K562 (cell line): ENCODE data around the gene TMEM150A. TPM values are rescaled to one million over a fixed set of nuclear protein-coding genes. Genes with fewer than 3 reads are reported as not detected.
A peak's percentile ranks its signal among the peaks of the same experiment; 100 is the strongest.

Source experiments
- BCOR ChIP-seq: fragments of 450-650 bp; IDR thresholded peaks from 2 replicates; pipeline ENCODE4 v1.6.1; 2016
- GABPA ChIP-seq: fragments of 200-800 bp; sonication (Bioruptor generic); conservative IDR thresholded peaks from 2 replicates; pipeline ENCODE4 v1.6.1; 2016; ENCODE audit warnings: low read depth, missing genetic modification characterization, missing compliant biosample characterization
- GABPB2 ChIP-seq: fragments of 250-450 bp; sonication (Bioruptor Pico); conservative IDR thresholded peaks from 2 replicates; pipeline ENCODE4 v1.5.1; 2021; ENCODE audit warnings: mild to moderate bottlenecking
- HBP1 ChIP-seq: fragments of 450-650 bp; formaldehyde crosslinking; IDR thresholded peaks from 2 replicates; pipeline ENCODE4 v1.4.0; 2022; ENCODE audit warnings: missing genetic modification characterization
- HDAC8 ChIP-seq: fragments of 450-650 bp; IDR thresholded peaks from 2 replicates; pipeline ENCODE4 v1.6.1; 2016; ENCODE audit warnings: mild to moderate bottlenecking, missing genetic modification characterization, moderate library complexity, missing compliant biosample characterization
- KLF1 ChIP-seq: fragments of 450-650 bp; IDR thresholded peaks from 2 replicates; pipeline ENCODE4 v1.6.1; 2016; ENCODE audit warnings: missing genetic modification characterization, missing compliant biosample characterization
- MED1 ChIP-seq: sonication (generic); formaldehyde crosslinking; IDR thresholded peaks from 2 replicates; pipeline ENCODE4 v1.8.1; 2023; ENCODE audit warnings: missing genetic modification reagents, borderline replicate concordance
- POLR2AphosphoS5 ChIP-seq: IDR thresholded peaks from 2 replicates; pipeline ENCODE4 v1.6.1; 2011; ENCODE audit warnings: mild to moderate bottlenecking, low read depth, low read length, moderate library complexity; ENCODE audit not compliant: control insufficient read depth, insufficient read depth
- PRPF4 ChIP-seq: fragments of 200-400 bp; formaldehyde crosslinking; IDR thresholded peaks from one replicate; pipeline ENCODE4 v1.6.1; 2017; ENCODE audit warnings: low read length, low read depth, mild to moderate bottlenecking; ENCODE audit not compliant: insufficient read depth, poor library complexity, severe bottlenecking
- RBM34 ChIP-seq: fragments of 200-400 bp; formaldehyde crosslinking; IDR thresholded peaks from 2 replicates; pipeline ENCODE4 v1.6.1; 2018; ENCODE audit warnings: low read length, borderline replicate concordance; ENCODE audit not compliant: insufficient read depth
- SIN3A ChIP-seq, 2 experiments: fragments of 150-350 bp in 1 of 2; IDR thresholded peaks; 2 replicates each; pipeline ENCODE4 v1.6.1; 2011 to 2016; ENCODE audit warnings: borderline replicate concordance in 2 of 2, low read depth in 2 of 2, low read length in 2 of 2, mild to moderate bottlenecking in 2 of 2, moderate library complexity in 2 of 2; ENCODE audit not compliant: control insufficient read depth in 1 of 2
- SMAD3 ChIP-seq: fragments of 450-650 bp; formaldehyde crosslinking; conservative IDR thresholded peaks from 2 replicates; pipeline ENCODE4 v1.4.0; 2020; ENCODE audit warnings: mild to moderate bottlenecking
- SREBF2 ChIP-seq: sonication (generic); formaldehyde crosslinking; IDR thresholded peaks from 2 replicates; pipeline ENCODE4 v1.4.0; 2020; ENCODE audit warnings: mild to moderate bottlenecking, missing genetic modification reagents
- TCF7L2 ChIP-seq: fragments of 150-350 bp; IDR thresholded peaks from 2 replicates; pipeline ENCODE4 v1.6.1; 2016; ENCODE audit warnings: low read depth, mild to moderate bottlenecking, low read length, moderate library complexity
- TEAD1 ChIP-seq, 2 experiments: fragments of 450-650 bp in 1 of 2; sonication (generic) in 1 of 2; formaldehyde crosslinking; IDR thresholded peaks; 2 replicates each; pipeline versions ENCODE4 v1.4.0 to v1.8.0; 2020 to 2022; ENCODE audit warnings: mild to moderate bottlenecking in 2 of 2, missing genetic modification reagents in 1 of 2
- TSC22D4 ChIP-seq: fragments of 450-650 bp; IDR thresholded peaks from 2 replicates; pipeline ENCODE4 v1.6.1; 2016; ENCODE audit warnings: missing genetic modification characterization, missing biosample characterization, control low read depth
- TSHZ1 ChIP-seq: fragments of 250-450 bp; sonication (Bioruptor Pico); IDR thresholded peaks from 2 replicates; pipeline ENCODE4 v1.4.0; 2020; ENCODE audit warnings: mild to moderate bottlenecking, moderate library complexity
- ZEB2 ChIP-seq: fragments of 450-650 bp; IDR thresholded peaks from 2 replicates; pipeline ENCODE4 v1.6.1; 2016
- ZNF121 ChIP-seq: sonication (generic); formaldehyde crosslinking; conservative IDR thresholded peaks from 2 replicates; pipeline ENCODE4 v1.8.0; 2022; ENCODE audit warnings: missing genetic modification reagents
- ZNF174 ChIP-seq: fragments of 250-450 bp; sonication (Bioruptor Pico); IDR thresholded peaks from 2 replicates; pipeline ENCODE4 v1.4.0; 2020; ENCODE audit warnings: mild to moderate bottlenecking
- ZNF23 ChIP-seq: fragments of 250-450 bp; sonication (Bioruptor Pico); IDR thresholded peaks from 2 replicates; pipeline ENCODE4 v1.4.0; 2020; ENCODE audit warnings: mild to moderate bottlenecking
- ZNF79 ChIP-seq: fragments of 250-450 bp; sonication (Bioruptor Pico); IDR thresholded peaks from 2 replicates; pipeline ENCODE4 v1.4.0; 2020; ENCODE audit warnings: low read depth, mild to moderate bottlenecking, moderate library complexity
- polyA plus RNA-seq, 8 experiments: library from polyadenylated mRNA; depleted of rRNA in 4 of 8; stranded (reverse) in 5 of 8; unstranded in 3 of 8; fragments of >200 nt; fragmentation: Nextera tagmentation in 2 of 8; fragmentation: Illumina TruSeq in 1 of 8; extraction: Ambion mirVana in 2 of 8; extraction: Trizol in 1 of 8; gene quantifications; 2 replicates each; pipeline versions ENCODE4 v1.2.1 to v1.2.3, GENCODE V29; 2011 to 2014; ENCODE audit warnings: inconsistent platforms in 1 of 8, missing spikeins in 1 of 8
- total RNA-seq, 7 experiments: library from RNA; depleted of rRNA in 6 of 7; stranded (reverse); fragments of >200 nt in 6 of 7; fragmentation: Illumina TruSeq in 2 of 7; extraction: Trizol in 2 of 7; gene quantifications; 2 replicates each; pipeline versions ENCODE4 v1.2.1 to v1.2.3, GENCODE V29; 2011 to 2021; ENCODE audit warnings: low replicate concordance in 1 of 7
- TF ChIP-seq, protein P1 (sequence below), 3 experiments: fragments of 200-800 bp in 1 of 3; sonication (Bioruptor generic) in 1 of 3; sonication (generic) in 1 of 3; formaldehyde crosslinking in 1 of 3; IDR thresholded peaks; 2 replicates each; pipeline versions ENCODE4 v1.6.1 to v1.8.0; 2016 to 2022; ENCODE audit warnings: mild to moderate bottlenecking in 2 of 3, missing compliant biosample characterization in 2 of 3, missing genetic modification characterization in 2 of 3, missing genetic modification reagents in 1 of 3

TMEM150A gene
- total and polyA plus RNA-seq, 9 of the 15 experiments (the other 6 are each of a cell fraction or from before 2014, with no cell fraction given) = 3.9 to 17.1 (median 8.4) TPM

- no peak for TF ChIP-seq TSHZ1 (CRISPR knock-in tag)
- TF ChIP-seq SIN3A (IDR thresholded peaks at IDR 0.05; ENCODE audit: borderline replicate concordance in 2 of 2, control insufficient read depth in 1 of 2, low read depth in 2 of 2, low read length in 2 of 2) = peak; percentile 58 to 68; a peak in 2 of 4 replicates
- TF ChIP-seq SREBF2 (CRISPR knock-in tag) = 0 out of 2 replicates have a peak, but pooled peaks have one; percentile 51
- TF ChIP-seq, protein P1, sequence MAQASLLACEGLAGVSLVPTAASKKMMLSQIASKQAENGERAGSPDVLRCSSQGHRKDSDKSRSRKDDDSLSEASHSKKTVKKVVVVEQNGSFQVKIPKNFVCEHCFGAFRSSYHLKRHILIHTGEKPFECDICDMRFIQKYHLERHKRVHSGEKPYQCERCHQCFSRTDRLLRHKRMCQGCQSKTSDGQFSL (CRISPR knock-in tag; IDR thresholded peaks at IDR 0.05) = no peak
- TF ChIP-seq, protein P1 (tag; IDR thresholded peaks at IDR 0.05) = no peak
- TF ChIP-seq GABPB2 (CRISPR knock-in tag) = no peak
- TF ChIP-seq TCF7L2 = no peak
- 0 out of 2 replicates have a peak, but pooled peaks have one; percentile 20 for TF ChIP-seq ZNF23
- peak; percentile 81 for TF ChIP-seq GABPA (tag)
- no peak for TF ChIP-seq BCOR
- no peak for TF ChIP-seq RBM34
- TF ChIP-seq HDAC8 (tag) = no peak
- no peak for TF ChIP-seq PRPF4
- no peak for TF ChIP-seq ZNF174
- no peak for TF ChIP-seq KLF1 (tag)
- no peak for TF ChIP-seq TSC22D4 (tag)
- TF ChIP-seq SMAD3 = no peak
- TF ChIP-seq ZNF79 = no peak
- TF ChIP-seq ZNF121 (CRISPR knock-in tag) = no peak
- TF ChIP-seq MED1 (CRISPR knock-in tag) = no peak
- peak; percentile 71; the same call in 1 of the 2 replicates for TF ChIP-seq HBP1 (CRISPR knock-in tag)
- TF ChIP-seq POLR2AphosphoS5 = peak; percentile 84
- TF ChIP-seq ZEB2 = no peak
- no peak for TF ChIP-seq TEAD1 (CRISPR knock-in tag; IDR thresholded peaks at IDR 0.05)
Measured at GRCh38 chr2:85595301-85596025, 7.0 kb downstream of the TMEM150A start, which contains the start of gene RNF181 (continued).
